Measurements from ENCODE around the gene IFI16. TPM values are rescaled to one million over a fixed set of nuclear protein-coding genes. Genes with fewer than 3 reads are reported as not detected.
"Not testable (repeated sequence)": the region's sequence is repeated elsewhere in the genome, so short reads cannot be mapped to it uniquely, and the experiment has no call there.

IFI16 gene
- total RNA-seq, 1 donor from 2014 or later, result 101 TPM

GRCh38 chr1:159025043-159025442 is 15.3 kb downstream of the IFI16 start:
- no peaks in the 10 kb centered on the region for H3K9me3 ChIP-seq
- H3K36me3 ChIP-seq, result peaks cover 0 to 38% of the 10 kb centered on the region in 2 donors
- H3K4me1 ChIP-seq, result peaks cover 38% of the 10 kb centered on the region
- intact Hi-C loops (cut with DNase I), result no loop called here
- no peak overlapping the region for H3K27ac ChIP-seq
- no peak for TF ChIP-seq POLR2A (IDR thresholded peaks at IDR 0.05)
- no peak for TF ChIP-seq POLR2AphosphoS5 (IDR thresholded peaks at IDR 0.05; ENCODE audit: insufficient read depth in 1 of 2, low read depth in 1 of 2)
- TF ChIP-seq, protein P1, sequence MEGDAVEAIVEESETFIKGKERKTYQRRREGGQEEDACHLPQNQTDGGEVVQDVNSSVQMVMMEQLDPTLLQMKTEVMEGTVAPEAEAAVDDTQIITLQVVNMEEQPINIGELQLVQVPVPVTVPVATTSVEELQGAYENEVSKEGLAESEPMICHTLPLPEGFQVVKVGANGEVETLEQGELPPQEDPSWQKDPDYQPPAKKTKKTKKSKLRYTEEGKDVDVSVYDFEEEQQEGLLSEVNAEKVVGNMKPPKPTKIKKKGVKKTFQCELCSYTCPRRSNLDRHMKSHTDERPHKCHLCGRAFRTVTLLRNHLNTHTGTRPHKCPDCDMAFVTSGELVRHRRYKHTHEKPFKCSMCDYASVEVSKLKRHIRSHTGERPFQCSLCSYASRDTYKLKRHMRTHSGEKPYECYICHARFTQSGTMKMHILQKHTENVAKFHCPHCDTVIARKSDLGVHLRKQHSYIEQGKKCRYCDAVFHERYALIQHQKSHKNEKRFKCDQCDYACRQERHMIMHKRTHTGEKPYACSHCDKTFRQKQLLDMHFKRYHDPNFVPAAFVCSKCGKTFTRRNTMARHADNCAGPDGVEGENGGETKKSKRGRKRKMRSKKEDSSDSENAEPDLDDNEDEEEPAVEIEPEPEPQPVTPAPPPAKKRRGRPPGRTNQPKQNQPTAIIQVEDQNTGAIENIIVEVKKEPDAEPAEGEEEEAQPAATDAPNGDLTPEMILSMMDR (IDR thresholded peaks at IDR 0.05), result no peak
- no peak overlapping the region for H3K4me3 ChIP-seq
- no peak for DNase-seq (ENCODE audit: extremely low spot score in 2 of 2)
- no peaks in the 10 kb centered on the region for H3K27me3 ChIP-seq

GRCh38 chr1:159026841-159027240 is 17.1 kb downstream of the IFI16 start:
- H3K27me3 ChIP-seq; intact Hi-C loops (cut with DNase I); H3K9me3 ChIP-seq; H3K4me3 ChIP-seq; H3K27ac ChIP-seq; DNase-seq (ENCODE audit: extremely low spot score in 2 of 2): not testable (repeated sequence)
- Histone ChIP-seq H3K36me3 (peaks cover 0 to 42% of the 10 kb centered on the region in 2 donors), H3K4me1 (peaks cover 38% of the 10 kb centered on the region)

- Histone ChIP-seq H3K27ac (no peak overlapping the region), H3K36me3 (peaks cover 0 to 69% of the 10 kb centered on the region in 2 donors), H3K9me3 (no peaks in the 10 kb centered on the region), H3K27me3 (no peaks in the 10 kb centered on the region), H3K4me3 (no peak overlapping the region), H3K4me1 (peaks cover 13% of the 10 kb centered on the region)
- no peak for TF ChIP-seq POLR2AphosphoS5 (IDR thresholded peaks at IDR 0.05; ENCODE audit: insufficient read depth in 1 of 2, low read depth in 1 of 2)
- no peak for TF ChIP-seq POLR2A (IDR thresholded peaks at IDR 0.05)
- TF ChIP-seq, protein P1 (IDR thresholded peaks at IDR 0.05), result no peak
- no peak for DNase-seq (ENCODE audit: extremely low spot score in 2 of 2)
- intact Hi-C loops (cut with DNase I), result no loop called here
Measured at GRCh38 chr1:159030311-159030710, 20.6 kb downstream of the IFI16 start.

GRCh38 chr1:159030877-159031447 is 21.3 kb downstream of the IFI16 start:
- H3K9me3 ChIP-seq, result no peaks in the 10 kb centered on the region
- DNase-seq (ENCODE audit: extremely low spot score in 2 of 2), result no peak
- no peak for TF ChIP-seq POLR2AphosphoS5 (IDR thresholded peaks at IDR 0.05; ENCODE audit: insufficient read depth in 1 of 2, low read depth in 1 of 2)
- H3K4me3 ChIP-seq, result no peak overlapping the region
- peaks cover 0 to 74% of the 10 kb centered on the region in 2 donors for H3K36me3 ChIP-seq
- H3K27me3 ChIP-seq, result no peaks in the 10 kb centered on the region
- intact Hi-C loops (cut with DNase I), result no loop called here
- peaks cover 7% of the 10 kb centered on the region for H3K4me1 ChIP-seq
- H3K27ac ChIP-seq, result no peak overlapping the region

GRCh38 chr1:159040206-159040605 is 30.5 kb downstream of the IFI16 start:
- no peaks in the 10 kb centered on the region for H3K4me1 ChIP-seq
- H3K4me3 ChIP-seq, result no peak overlapping the region
- no peaks in the 10 kb centered on the region for H3K9me3 ChIP-seq
- TF ChIP-seq, protein P1 (IDR thresholded peaks at IDR 0.05), result no peak
- no peak for TF ChIP-seq POLR2A (IDR thresholded peaks at IDR 0.05)
- no peak for TF ChIP-seq POLR2AphosphoS5 (IDR thresholded peaks at IDR 0.05; ENCODE audit: insufficient read depth in 1 of 2, low read depth in 1 of 2)
- intact Hi-C loops (cut with DNase I), result no loop called here
- no peaks in the 10 kb centered on the region for H3K27me3 ChIP-seq
- no peak for DNase-seq (ENCODE audit: extremely low spot score in 2 of 2)
- peaks cover 0 to 61% of the 10 kb centered on the region in 2 donors for H3K36me3 ChIP-seq
- H3K27ac ChIP-seq, result no peak overlapping the region

GRCh38 chr1:159040893-159041724 is 31.4 kb downstream of the IFI16 start:
- H3K4me3 ChIP-seq, result no peak overlapping the region
- H3K27me3 ChIP-seq, result no peaks in the 10 kb centered on the region
- H3K4me1 ChIP-seq, result no peaks in the 10 kb centered on the region
- no peaks in the 10 kb centered on the region for H3K9me3 ChIP-seq
- peaks cover 0 to 58% of the 10 kb centered on the region in 2 donors for H3K36me3 ChIP-seq
- DNase-seq (ENCODE audit: extremely low spot score in 2 of 2), result no peak
- TF ChIP-seq POLR2AphosphoS5 (IDR thresholded peaks at IDR 0.05; ENCODE audit: insufficient read depth in 1 of 2, low read depth in 1 of 2) (no peak), POLR2A (IDR thresholded peaks at IDR 0.05) (no peak)
- TF ChIP-seq, protein P1 (IDR thresholded peaks at IDR 0.05), result no peak
- H3K27ac ChIP-seq, result no peak overlapping the region
- intact Hi-C loops (cut with DNase I), result no loop called here

- H3K9me3 ChIP-seq; intact Hi-C loops (cut with DNase I): not testable (repeated sequence)
- H3K36me3 ChIP-seq, result peaks cover 0 to 46% of the 10 kb centered on the region in 2 donors
Measured at GRCh38 chr1:159046486-159046885, 36.8 kb downstream of the IFI16 start.

More at GRCh38 chr1:159046486-159046885, 36.8 kb downstream of the IFI16 start:
- not testable (repeated sequence) for DNase-seq (ENCODE audit: extremely low spot score in 2 of 2); H3K27ac ChIP-seq; H3K27me3 ChIP-seq; H3K4me3 ChIP-seq; H3K4me1 ChIP-seq

All from vagina (tissue), 2 donors.